Uterus (tissue), 2 donors: Measurements from ENCODE around the gene SENP5.

ENCODE experiments used
- POLR2A ChIP-seq, 2 donors: fragments of 450-650 bp; IDR thresholded peaks; one replicate each; pipeline ENCODE4 v1.6.1; 2016; ENCODE audit warnings: antibody characterized with exemption in 2 of 2, mild to moderate bottlenecking in 1 of 2, moderate library complexity in 1 of 2
- TF ChIP-seq, protein P1 (sequence below), 4 experiments: fragments of 200-600 bp in 2 of 4; fragments of 450-650 bp in 2 of 4; sonication (generic) in 2 of 4; IDR thresholded peaks; one replicate each; pipeline ENCODE4 v1.5.1; 2016 to 2019; ENCODE audit warnings: antibody characterized with exemption in 4 of 4, mild to moderate bottlenecking in 2 of 4, moderate library complexity in 1 of 4

DNA sequence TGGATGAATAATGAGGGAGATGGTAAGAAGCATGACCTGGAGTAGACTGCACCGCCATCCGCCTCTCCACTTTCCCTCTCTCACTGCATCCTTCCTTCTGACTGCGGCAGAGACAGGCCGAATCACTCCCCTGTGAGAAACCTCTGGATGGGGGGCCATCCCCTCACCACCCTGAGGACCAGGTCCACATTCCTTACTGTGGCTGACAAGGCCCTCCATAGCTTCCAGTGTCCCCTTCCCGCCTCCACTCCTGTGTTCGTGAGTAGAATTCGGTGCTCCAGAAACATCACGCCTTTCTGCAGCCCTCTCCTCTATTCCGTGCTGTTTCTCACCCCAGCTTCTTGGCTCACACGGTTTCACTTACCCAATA is 98.1 kb downstream of the SENP5 start:
- TF ChIP-seq, protein P1, sequence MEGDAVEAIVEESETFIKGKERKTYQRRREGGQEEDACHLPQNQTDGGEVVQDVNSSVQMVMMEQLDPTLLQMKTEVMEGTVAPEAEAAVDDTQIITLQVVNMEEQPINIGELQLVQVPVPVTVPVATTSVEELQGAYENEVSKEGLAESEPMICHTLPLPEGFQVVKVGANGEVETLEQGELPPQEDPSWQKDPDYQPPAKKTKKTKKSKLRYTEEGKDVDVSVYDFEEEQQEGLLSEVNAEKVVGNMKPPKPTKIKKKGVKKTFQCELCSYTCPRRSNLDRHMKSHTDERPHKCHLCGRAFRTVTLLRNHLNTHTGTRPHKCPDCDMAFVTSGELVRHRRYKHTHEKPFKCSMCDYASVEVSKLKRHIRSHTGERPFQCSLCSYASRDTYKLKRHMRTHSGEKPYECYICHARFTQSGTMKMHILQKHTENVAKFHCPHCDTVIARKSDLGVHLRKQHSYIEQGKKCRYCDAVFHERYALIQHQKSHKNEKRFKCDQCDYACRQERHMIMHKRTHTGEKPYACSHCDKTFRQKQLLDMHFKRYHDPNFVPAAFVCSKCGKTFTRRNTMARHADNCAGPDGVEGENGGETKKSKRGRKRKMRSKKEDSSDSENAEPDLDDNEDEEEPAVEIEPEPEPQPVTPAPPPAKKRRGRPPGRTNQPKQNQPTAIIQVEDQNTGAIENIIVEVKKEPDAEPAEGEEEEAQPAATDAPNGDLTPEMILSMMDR (IDR thresholded peaks at IDR 0.05): no peak
- TF ChIP-seq POLR2A (IDR thresholded peaks at IDR 0.05): no peak
